DOHH2 (cell line): ENCODE measurements around the gene DEFB119.

Experiments
- H3F3A ChIP-seq: fragments of 200-600 bp; sonication (generic), shearing (Covaris generic); 2 replicates; pipeline ENCODE4 v1.6.0; 2016; ENCODE audit warnings: antibody characterized with exemption, mild to moderate bottlenecking; ENCODE audit not compliant: control insufficient read depth, insufficient read depth
- H3K27ac ChIP-seq: fragments of 200-600 bp; sonication (generic); 2 replicates; pipeline ENCODE4 v1.5.1; 2014; ENCODE audit warnings: low read depth, mild to moderate bottlenecking, low read length, moderate library complexity
- H3K27me3 ChIP-seq: fragments of 200-600 bp; sonication (generic); 2 replicates; pipeline ENCODE4 v1.6.1; 2014; ENCODE audit warnings: mild to moderate bottlenecking, low read length, mixed read lengths; ENCODE audit not compliant: control insufficient read depth
- H3K36me3 ChIP-seq: fragments of 200-600 bp; sonication (generic); 2 replicates; pipeline ENCODE4 v1.6.1; 2014; ENCODE audit warnings: mild to moderate bottlenecking, low read length, moderate library complexity, mixed read lengths; ENCODE audit not compliant: control insufficient read depth
- H3K4me1 ChIP-seq: fragments of 200-600 bp; sonication (generic); 2 replicates; pipeline ENCODE4 v1.6.1; 2014; ENCODE audit warnings: mild to moderate bottlenecking, low read length, mixed read lengths; ENCODE audit not compliant: control insufficient read depth
- H3K4me2 ChIP-seq: fragments of 200-600 bp; sonication (generic); 2 replicates; pipeline ENCODE4 v1.6.0; 2014; ENCODE audit warnings: mild to moderate bottlenecking, low read length, moderate library complexity
- H3K4me3 ChIP-seq: fragments of 200-600 bp; sonication (generic); 2 replicates; pipeline ENCODE4 v1.5.1; 2014; ENCODE audit warnings: mild to moderate bottlenecking, low read length, mixed read lengths
- H3K79me2 ChIP-seq: fragments of 200-600 bp; sonication (generic); 2 replicates; pipeline ENCODE4 v1.6.1; 2014; ENCODE audit warnings: mild to moderate bottlenecking, low read length, mixed read lengths; ENCODE audit not compliant: control insufficient read depth
- H3K9me2 ChIP-seq: fragments of 200-600 bp; sonication (generic); replicated peaks from 2 replicates; pipeline ENCODE4 v1.6.1; 2014; ENCODE audit warnings: mild to moderate bottlenecking, low read length, mixed read lengths; ENCODE audit not compliant: control insufficient read depth
- H3K9me3 ChIP-seq: fragments of 200-600 bp; sonication (generic); 2 replicates; pipeline ENCODE4 v1.6.1; 2014; ENCODE audit warnings: antibody characterized with exemption, low read length, mixed read lengths; ENCODE audit not compliant: control insufficient read depth, insufficient read depth
- H4K20me1 ChIP-seq: fragments of 200-600 bp; sonication (generic); 2 replicates; pipeline ENCODE4 v1.6.0; 2014; ENCODE audit warnings: low read depth, mild to moderate bottlenecking, antibody characterized with exemption, low read length, moderate library complexity; ENCODE audit not compliant: control insufficient read depth, insufficient read depth
- EZH2phosphoT487 ChIP-seq: fragments of 200-600 bp; sonication (generic); IDR thresholded peaks from 2 replicates; pipeline ENCODE4 v1.6.1; 2017; ENCODE audit warnings: borderline replicate concordance, mild to moderate bottlenecking, antibody characterized with exemption, low read length, moderate library complexity, mixed read lengths
- TF ChIP-seq, protein P1 (sequence below): fragments of 200-600 bp; sonication (generic); IDR thresholded peaks from one replicate; pipeline ENCODE4 v1.5.1; 2014; ENCODE audit warnings: antibody characterized with exemption, mild to moderate bottlenecking, low read depth, low read length; ENCODE audit not compliant: poor library complexity, severe bottlenecking

Gene DEFB119

DNA sequence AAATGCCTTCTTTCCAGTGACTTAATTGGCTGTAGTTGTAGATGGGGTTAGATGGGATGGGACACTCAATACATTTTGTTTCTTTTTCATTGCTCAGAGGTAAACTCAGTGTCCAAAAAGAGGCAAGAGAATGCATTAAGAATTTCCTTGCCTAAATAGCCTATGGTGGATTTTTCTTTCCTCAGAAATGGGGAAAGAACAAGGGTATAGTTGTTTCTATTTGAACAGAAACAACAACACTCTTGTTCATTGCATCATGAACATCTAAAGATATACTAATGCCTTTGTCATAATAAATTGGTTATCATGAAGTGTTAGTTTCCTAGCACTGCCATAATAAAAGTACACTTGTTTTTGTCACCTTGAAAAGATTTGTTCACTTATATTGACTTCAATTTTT lies 35.4 kb upstream of the DEFB119 start:
- Histone ChIP-seq H3K9me2 (no peaks in the 10 kb centered on the region), H3K79me2 (no peaks in the 10 kb centered on the region), H3K27ac (no peak overlapping the region), H3K4me2 (no peak overlapping the region), H3K27me3 (no peaks in the 10 kb centered on the region; the same call in 1 of the 2 replicates), H3K36me3 (no peaks in the 10 kb centered on the region), H4K20me1 (no peaks in the 10 kb centered on the region), H3K4me1 (no peaks in the 10 kb centered on the region), H3F3A (no peaks in the 10 kb centered on the region), H3K4me3 (no peak overlapping the region), H3K9me3 (no peaks in the 10 kb centered on the region)
- TF ChIP-seq, protein P1, sequence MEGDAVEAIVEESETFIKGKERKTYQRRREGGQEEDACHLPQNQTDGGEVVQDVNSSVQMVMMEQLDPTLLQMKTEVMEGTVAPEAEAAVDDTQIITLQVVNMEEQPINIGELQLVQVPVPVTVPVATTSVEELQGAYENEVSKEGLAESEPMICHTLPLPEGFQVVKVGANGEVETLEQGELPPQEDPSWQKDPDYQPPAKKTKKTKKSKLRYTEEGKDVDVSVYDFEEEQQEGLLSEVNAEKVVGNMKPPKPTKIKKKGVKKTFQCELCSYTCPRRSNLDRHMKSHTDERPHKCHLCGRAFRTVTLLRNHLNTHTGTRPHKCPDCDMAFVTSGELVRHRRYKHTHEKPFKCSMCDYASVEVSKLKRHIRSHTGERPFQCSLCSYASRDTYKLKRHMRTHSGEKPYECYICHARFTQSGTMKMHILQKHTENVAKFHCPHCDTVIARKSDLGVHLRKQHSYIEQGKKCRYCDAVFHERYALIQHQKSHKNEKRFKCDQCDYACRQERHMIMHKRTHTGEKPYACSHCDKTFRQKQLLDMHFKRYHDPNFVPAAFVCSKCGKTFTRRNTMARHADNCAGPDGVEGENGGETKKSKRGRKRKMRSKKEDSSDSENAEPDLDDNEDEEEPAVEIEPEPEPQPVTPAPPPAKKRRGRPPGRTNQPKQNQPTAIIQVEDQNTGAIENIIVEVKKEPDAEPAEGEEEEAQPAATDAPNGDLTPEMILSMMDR = no peak
- TF ChIP-seq EZH2phosphoT487 = no peak

DNA sequence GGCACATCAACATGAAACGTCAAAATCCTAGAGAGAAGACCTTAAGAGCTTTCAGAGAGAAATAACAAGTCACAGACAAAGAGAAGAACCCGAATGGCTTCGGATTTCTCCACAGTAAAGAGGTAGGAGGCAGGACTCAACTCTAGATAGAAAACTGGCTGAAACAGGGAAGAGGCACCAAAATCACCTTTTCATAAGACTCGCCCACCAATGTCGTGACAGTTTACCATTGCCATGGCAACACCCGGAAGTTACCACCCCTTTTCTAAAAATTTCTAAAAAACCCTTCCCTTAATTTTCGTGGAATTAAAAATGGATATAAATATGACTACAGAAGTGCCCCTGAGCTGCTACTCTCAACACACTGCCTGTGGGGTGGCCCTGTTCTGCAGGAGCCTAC lies 27.9 kb upstream of the DEFB119 start:
- Histone ChIP-seq H3K4me3 (no peak overlapping the region), H3K9me2 (no peaks in the 10 kb centered on the region)

DNA sequence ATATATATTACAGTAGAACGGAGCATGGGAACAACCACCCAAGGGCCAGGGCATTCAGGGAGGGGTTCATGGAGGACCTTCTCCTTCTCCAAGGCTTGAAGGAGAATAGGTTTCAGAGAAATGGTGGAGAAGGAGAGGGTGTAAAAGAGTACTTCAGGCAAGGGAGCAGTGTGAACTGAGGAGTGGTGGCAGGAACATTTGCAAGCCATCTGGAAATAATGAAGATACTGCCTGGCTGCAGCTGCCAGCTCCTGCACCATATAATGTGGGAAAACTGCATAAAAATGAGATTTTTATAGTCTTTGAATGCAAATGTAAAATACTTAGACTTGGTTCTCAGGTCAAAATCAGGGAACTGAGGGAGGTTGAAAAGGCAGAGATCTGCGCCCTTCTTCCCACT lies 25.3 kb upstream of the DEFB119 start:
- no peaks in the 10 kb centered on the region for H3K4me1 ChIP-seq
- H3F3A ChIP-seq = no peaks in the 10 kb centered on the region
- H3K27me3 ChIP-seq = peaks cover 2% of the 10 kb centered on the region; the same call in 1 of the 2 replicates
- no peak overlapping the region for H3K4me3 ChIP-seq
- H3K9me3 ChIP-seq = no peaks in the 10 kb centered on the region
- H3K79me2 ChIP-seq = no peaks in the 10 kb centered on the region
- H3K4me2 ChIP-seq = no peak overlapping the region
- TF ChIP-seq, protein P1 = no peak
- no peak for TF ChIP-seq EZH2phosphoT487
- no peaks in the 10 kb centered on the region for H4K20me1 ChIP-seq
- no peaks in the 10 kb centered on the region for H3K36me3 ChIP-seq
- H3K27ac ChIP-seq = no peak overlapping the region
- H3K9me2 ChIP-seq = no peaks in the 10 kb centered on the region

More for the DNA sequence above, 27.9 kb upstream of the DEFB119 start:
- no peaks in the 10 kb centered on the region for H3K36me3 ChIP-seq
- H3K27ac ChIP-seq = no peak overlapping the region
- no peak overlapping the region for H3K4me2 ChIP-seq
- H3F3A ChIP-seq = no peaks in the 10 kb centered on the region
- no peaks in the 10 kb centered on the region for H3K4me1 ChIP-seq
- H3K27me3 ChIP-seq = no peaks in the 10 kb centered on the region; the same call in 1 of the 2 replicates
- no peaks in the 10 kb centered on the region for H4K20me1 ChIP-seq
- no peaks in the 10 kb centered on the region for H3K79me2 ChIP-seq
- no peaks in the 10 kb centered on the region for H3K9me3 ChIP-seq
- TF ChIP-seq, protein P1 = no peak
- no peak for TF ChIP-seq EZH2phosphoT487
